CD4-positive, alpha-beta T cell treated with Interleukin-15 for 1 hour (primary cell): ENCODE data around the gene WDR44.
"Not testable (repeated sequence)": the region's sequence is repeated elsewhere in the genome, so short reads cannot be mapped to it uniquely, and the experiment has no call there.

Experiments used
- DNase-seq: peaks from one replicate; pipeline ENCODE4 v3.0.0-alpha.2; 2020

WDR44 gene

DNA sequence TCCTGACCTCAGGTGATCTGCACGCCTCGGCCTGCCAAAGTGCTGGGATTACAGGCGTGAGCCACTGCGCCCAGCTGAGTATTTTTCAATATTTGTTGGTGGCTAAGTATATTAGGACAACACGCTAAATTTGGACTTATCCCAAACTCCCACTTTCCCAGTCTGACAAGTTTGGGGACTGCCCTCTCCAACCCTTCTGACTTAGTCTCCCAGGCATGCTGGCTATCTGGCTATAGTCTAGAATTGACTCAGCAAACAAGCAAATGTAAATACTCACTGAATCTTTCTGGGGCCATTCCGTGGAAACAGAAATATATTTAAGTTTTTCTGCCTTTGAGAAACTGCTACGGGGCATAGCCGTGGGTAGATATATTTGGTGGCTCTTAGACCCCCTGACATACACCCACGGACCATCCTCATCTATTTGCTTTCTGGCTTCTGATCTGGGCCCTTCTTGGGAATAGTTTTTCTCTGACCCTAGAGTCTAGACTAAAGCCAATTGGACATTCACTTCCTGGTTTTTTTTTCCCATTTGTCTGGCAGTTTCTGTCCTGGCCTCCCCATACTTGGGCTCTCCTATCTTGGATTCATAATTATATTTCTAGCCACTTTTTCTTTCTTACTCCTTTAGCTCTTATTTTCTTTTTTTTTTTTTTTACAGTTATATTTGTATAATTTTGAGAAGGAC lies 138.5 kb downstream of the WDR44 start:
- no peak for DNase-seq

DNA sequence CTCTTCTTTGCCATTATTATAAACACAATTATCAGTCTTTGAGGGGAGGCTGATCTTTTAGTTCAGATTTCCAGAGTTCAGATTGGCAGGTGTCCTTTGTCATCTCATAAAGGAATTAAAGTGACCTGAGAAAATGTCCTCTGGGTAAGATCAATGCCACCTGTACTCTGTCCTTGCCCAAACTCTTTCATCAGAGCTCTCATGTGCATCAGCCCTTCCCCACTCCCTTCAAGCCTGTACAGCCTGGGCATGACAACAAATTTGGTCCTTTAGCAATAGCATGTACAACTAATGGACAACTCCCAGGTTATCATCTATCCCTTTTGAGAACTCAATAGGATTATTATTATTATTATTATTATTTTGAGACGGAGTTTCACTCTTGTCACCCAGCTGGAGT lies 140.8 kb downstream of the WDR44 start:
- DNase-seq = not testable (repeated sequence)

DNA sequence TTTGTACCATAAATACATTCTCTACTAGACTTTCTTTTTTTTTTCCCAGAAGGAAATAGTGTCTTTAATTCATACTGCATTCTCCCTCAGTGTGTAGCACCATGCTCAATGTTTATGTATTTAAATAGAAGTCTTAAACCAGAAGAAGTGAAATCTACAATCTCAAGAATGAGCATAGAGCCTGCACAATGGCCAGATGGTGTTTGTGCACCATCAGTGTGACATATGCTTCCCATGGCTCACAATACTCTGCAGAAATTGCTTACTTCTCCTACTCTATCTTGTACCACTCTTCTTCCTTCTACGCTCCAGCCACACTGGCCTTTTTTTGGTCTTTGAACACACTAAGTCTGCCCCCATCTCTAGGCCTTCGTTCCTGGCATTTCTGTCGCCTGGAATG lies 147.1 kb downstream of the WDR44 start:
- no peak for DNase-seq

DNA sequence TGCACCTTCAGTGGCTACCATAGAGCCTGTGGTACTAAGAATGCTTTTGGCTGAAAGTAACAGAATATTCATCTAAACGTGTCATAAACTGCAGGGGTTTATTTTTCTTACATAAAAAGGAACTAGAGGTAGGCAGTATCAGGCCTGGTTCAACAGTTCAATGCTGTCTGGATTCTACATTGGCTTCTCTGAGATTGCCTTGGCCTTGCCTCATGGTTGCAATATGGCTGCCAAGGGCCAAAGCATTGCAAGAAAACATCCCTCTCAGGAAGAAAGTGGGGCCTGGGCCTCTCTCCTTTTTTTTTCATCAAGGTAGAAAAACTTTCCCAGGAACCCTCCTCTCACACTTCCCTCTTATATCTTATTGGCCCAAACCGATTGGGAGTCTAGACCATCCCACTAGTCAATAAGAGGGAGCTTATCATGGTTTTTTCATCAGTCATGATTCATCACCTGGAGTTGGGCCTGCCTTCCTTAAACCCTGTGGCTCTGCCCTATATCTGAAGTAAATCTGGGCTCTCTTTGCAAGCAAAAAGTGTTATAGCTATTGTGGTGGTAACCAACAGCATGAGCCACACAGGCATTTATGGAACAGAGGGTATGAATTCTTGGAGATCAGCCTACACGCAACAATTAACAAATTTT lies 147.9 kb downstream of the WDR44 start:
- DNase-seq = no peak

DNA sequence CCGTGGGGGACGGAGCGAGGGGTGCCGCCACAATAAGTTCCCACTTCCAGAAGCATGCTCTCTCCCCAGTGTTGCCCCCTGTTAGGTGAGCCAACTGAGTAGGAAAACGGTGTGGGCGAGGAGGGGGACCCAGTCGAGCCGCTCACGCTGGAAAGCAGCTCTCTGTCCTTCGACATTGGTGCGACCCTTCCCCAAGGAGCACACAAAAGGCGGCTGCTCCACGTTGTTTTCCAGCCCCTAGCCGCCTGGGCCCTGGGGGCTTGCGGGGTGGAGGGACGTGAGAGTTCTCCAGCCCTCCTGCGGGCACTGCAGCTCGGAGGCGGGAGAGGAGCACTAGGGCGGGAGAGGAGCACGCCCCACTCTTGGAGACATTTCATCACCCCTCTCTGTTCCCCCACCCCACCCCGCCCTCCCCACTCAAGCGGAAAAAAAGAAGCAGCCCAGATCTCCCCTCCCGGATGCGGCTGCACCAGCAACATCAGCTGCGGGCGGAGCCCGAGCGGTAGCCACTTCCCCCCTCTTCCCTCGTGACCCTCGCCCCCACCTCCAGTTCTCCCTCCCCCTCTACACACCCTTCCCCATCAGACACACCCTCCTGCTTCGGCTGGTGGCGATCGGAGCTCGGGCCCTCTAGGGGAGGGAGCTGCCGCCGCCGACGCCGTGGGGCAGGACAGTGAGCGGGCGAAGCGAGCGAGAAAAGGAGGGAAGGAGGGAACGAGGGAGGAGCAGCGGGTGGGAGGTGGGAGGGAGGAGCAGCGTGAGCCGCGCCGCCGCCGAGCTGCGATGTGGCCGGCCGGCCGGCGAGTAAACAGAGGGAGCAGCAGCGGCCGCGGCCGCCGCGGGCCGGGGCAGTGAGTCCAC lies 149.4 kb downstream of the WDR44 start, which contains the start of gene DOCK11:
Gene DOCK11 (plus strand): TSS at position 755 of the 861 bp plus-strand sequence. CDS start 157 bp downstream, outside the sequence.
- DNase-seq = peak; percentile 90

DNA sequence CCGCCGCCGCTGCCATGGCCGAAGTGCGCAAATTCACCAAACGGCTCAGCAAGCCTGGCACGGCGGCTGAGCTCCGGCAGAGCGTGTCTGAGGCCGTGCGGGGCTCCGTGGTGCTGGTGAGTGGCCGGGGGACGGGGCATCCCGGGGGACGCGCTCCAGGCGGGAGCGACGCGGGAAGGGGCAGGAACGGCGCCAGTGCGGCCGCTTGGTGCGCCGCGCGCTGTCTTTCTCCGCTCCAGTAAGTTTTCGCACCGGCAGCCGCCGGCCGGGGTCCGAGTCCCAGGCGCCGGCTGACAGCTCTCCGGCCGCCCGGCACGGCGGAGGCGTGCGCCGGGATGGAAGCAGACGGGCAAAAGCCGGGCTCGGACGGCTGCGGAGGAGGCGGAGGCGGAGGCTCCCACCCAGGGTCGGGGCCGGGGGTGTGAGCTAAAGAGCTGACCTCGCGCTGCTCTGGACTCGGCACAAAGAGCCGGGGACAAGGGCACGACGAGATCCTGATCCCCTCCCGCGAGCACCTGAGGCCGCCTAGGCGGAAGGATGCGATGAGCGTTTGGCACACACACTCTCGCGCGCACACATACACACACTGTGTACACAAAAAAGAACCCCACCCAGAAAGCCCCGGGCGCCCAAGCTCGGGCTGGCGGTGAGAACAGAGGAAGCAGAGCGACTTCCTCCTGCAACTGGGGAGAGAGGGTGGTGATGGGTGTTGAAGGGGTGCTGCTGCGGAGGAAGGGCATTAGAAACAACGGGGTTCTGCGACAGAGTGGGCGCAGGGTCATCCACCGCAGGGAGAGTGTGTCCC lies 150.3 kb downstream of the WDR44 start:
- peak; percentile 86 for DNase-seq

DNA sequence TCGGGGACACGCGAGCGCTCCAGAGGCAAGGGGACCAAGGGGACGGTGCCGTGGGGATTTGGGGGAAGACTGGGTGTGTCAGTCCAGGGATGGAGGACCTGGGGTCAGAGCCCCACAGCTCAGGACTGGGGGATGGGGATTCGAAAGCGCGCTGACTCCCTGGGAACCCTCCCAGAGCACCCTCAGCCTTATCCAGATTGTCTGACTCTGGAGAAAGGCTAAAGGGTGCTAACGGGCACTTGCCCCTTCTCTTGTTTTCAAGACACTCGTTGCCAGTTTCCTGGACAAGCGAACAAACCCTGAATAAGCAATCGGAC lies 150.8 kb downstream of the WDR44 start:
- no peak for DNase-seq

DNA sequence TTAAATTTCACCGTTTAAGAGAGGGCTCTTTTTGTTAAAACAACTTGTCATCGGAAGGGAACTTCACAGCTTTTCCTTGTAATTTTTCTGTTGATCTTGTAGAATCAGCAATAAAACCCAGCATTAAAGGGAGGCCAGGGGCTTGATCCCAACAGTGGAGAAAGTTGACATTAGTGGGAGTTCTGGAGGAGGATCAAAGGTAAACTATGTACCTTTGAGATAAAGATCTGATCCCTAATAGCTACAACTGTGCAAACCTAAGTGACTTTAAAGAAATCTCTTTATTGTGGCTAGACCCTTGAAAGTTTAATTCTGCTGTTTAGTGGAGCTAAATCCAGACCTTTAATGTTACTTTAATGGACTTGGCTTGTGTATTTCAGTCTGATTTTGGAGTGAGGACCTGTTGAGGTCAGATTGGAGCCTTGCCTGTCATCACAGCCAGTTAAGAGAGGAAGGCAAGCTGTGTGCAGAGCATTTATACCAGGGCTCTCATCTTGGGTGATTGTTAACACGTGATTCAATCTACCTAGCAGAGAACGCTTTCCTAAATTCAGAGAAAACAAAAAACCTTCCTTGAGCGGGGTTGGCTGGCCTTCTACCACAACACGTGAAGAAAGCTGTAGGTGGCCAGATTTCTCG lies 151.4 kb downstream of the WDR44 start:
- DNase-seq = peak; percentile 47

DNA sequence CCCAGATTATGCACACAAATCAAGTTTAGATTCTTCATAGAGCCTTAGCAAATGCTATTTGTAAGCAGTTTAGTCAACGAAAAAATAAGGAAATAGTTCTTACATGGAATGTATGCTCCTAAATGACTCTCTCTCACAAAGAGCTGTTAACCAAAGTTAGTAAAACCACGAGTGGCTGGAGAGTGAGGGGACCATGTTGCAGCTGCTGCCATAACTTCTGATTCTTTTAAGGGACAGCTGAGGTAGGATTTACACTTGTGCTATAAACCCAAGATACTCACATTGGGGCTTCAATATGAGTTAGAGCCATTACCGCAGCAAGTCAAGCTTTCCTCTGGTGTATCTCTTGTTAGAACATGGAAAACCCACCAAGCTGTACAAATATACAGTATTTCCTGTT lies 152.4 kb downstream of the WDR44 start:
- no peak for DNase-seq

DNA sequence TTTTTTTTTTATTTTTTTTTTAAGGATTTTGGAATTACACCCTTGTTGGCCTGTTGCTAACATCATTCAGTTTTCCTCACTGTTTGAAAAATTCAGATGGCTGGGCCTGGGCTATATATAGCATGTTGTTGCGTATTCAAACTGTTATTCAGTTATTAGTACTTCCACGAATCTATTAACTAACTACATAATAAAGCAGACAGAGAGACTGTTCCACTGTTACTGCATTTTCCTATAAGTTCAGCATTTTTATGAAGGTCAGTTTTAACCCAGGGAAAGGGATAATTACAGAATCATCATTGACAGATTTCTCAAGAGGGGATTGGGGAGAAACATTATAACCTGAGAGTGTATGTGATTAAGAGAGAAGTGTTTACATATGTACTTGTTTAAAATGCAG lies 152.8 kb downstream of the WDR44 start:
- no peak for DNase-seq

DNA sequence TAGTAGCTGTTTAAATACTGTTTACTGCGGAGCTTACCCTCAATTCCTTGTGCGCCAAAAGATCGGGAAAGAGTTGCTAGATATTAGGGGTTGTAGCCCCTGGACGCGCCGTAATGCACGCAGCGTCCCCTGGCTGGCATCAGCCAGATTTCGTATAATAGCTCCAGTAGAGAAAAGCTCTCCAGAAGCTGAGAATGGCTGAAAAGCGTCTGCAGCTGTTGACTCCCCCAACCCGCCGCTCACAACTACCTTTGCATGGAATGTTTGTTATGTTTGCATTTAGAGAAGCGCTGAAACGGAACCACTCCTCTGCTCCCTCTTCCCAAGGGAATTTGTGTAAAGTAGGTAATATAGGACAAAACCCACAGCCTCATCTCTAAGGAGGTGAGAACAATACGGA lies 153.4 kb downstream of the WDR44 start:
- no peak for DNase-seq
